Mucosa of rectum (tissue), 2 donors: ENCODE results near the gene PICALM.
"Not testable (repeated sequence)": the region's sequence is repeated elsewhere in the genome, so short reads cannot be mapped to it uniquely, and the experiment has no call there.

ENCODE experiments used
- H3K27ac ChIP-seq, 2 donors: one replicate each; pipeline ENCODE4 v1.7.0; 2013; ENCODE audit warnings: inconsistent platforms in 2 of 2, low read depth in 2 of 2, low read length in 2 of 2
- H3K27me3 ChIP-seq, 2 donors: one replicate each; pipeline ENCODE4 v1.7.0; 2013; ENCODE audit warnings: low read length in 2 of 2; ENCODE audit not compliant: control insufficient read depth in 2 of 2, insufficient read depth in 2 of 2
- H3K36me3 ChIP-seq, 2 donors: one replicate each; pipeline ENCODE4 v1.7.0; 2013; ENCODE audit warnings: low read length in 2 of 2; ENCODE audit not compliant: control insufficient read depth in 2 of 2, insufficient read depth in 2 of 2
- H3K4me1 ChIP-seq, 2 donors: one replicate each; pipeline ENCODE4 v1.7.0; 2013; ENCODE audit warnings: low read length in 2 of 2, mild to moderate bottlenecking in 1 of 2; ENCODE audit not compliant: control insufficient read depth in 2 of 2, insufficient read depth in 2 of 2
- H3K4me3 ChIP-seq, 2 donors: one replicate each; pipeline ENCODE4 v1.7.0; 2013; ENCODE audit warnings: low read length in 2 of 2
- H3K9ac ChIP-seq, 2 donors: one replicate each; pipeline ENCODE4 v1.7.0; 2013; ENCODE audit warnings: low read length in 2 of 2, low read depth in 1 of 2, mild to moderate bottlenecking in 1 of 2
- H3K9me3 ChIP-seq, 2 donors: one replicate each; pipeline ENCODE4 v1.7.0; 2013; ENCODE audit warnings: low read length in 2 of 2; ENCODE audit not compliant: control insufficient read depth in 2 of 2
- donor health status: healthy.
- donor health status: Normal muscosa, but diverticular disease.

Gene PICALM

GRCh38 chr11:85961130-85961529 is 107.8 kb downstream of the PICALM start:
- H3K27ac ChIP-seq = no peak overlapping the region
- H3K36me3 ChIP-seq = peaks cover 42 to 45% of the 10 kb centered on the region in 2 donors
- no peaks in the 10 kb centered on the region for H3K9me3 ChIP-seq
- no peaks in the 10 kb centered on the region for H3K27me3 ChIP-seq
- H3K4me1 ChIP-seq = peaks cover 0 to 4% of the 10 kb centered on the region in 2 donors
- H3K9ac ChIP-seq = no peak overlapping the region
- H3K4me3 ChIP-seq = no peak overlapping the region

- H3K4me3 ChIP-seq = no peak overlapping the region
- no peaks in the 10 kb centered on the region for H3K27me3 ChIP-seq
- H3K9ac ChIP-seq = no peak overlapping the region
- H3K9me3 ChIP-seq = no peaks in the 10 kb centered on the region
- no peak overlapping the region for H3K27ac ChIP-seq
- H3K36me3 ChIP-seq = peaks cover 44 to 49% of the 10 kb centered on the region in 2 donors
- H3K4me1 ChIP-seq = peaks cover 0 to 4% of the 10 kb centered on the region in 2 donors
Observed at GRCh38 chr11:85960678-85961077, 108.2 kb downstream of the PICALM start.

- Histone ChIP-seq H3K4me3 (no peak overlapping the region), H3K9me3 (no peaks in the 10 kb centered on the region), H3K36me3 (peaks cover 25 to 27% of the 10 kb centered on the region in 2 donors), H3K27ac (no peak overlapping the region), H3K4me1 (peaks cover 0 to 4% of the 10 kb centered on the region in 2 donors), H3K9ac (no peak overlapping the region), H3K27me3 (no peaks in the 10 kb centered on the region)
Observed at GRCh38 chr11:85955531-85955930, 113.4 kb downstream of the PICALM start.

- Histone ChIP-seq H3K36me3 (peaks cover 19 to 23% of the 10 kb centered on the region in 2 donors), H3K27ac (no peak overlapping the region), H3K27me3 (no peaks in the 10 kb centered on the region), H3K9ac (no peak overlapping the region), H3K9me3 (no peaks in the 10 kb centered on the region), H3K4me3 (no peak overlapping the region), H3K4me1 (peaks cover 0 to 4% of the 10 kb centered on the region in 2 donors)
Observed at GRCh38 chr11:85953491-85954143, 115.3 kb downstream of the PICALM start.

GRCh38 chr11:85952108-85952485 is 116.8 kb downstream of the PICALM start:
- not testable (repeated sequence) for H3K9me3 ChIP-seq, H3K27ac ChIP-seq, H3K27me3 ChIP-seq, H3K4me3 ChIP-seq, H3K4me1 ChIP-seq, H3K9ac ChIP-seq
- H3K36me3 ChIP-seq = peaks cover 12 to 17% of the 10 kb centered on the region in 2 donors

- Histone ChIP-seq H3K4me3 (no peak overlapping the region), H3K4me1 (peaks cover 0 to 10% of the 10 kb centered on the region in 2 donors), H3K9me3 (no peaks in the 10 kb centered on the region)
Observed at GRCh38 chr11:85951428-85952107, 117.3 kb downstream of the PICALM start.

GRCh38 chr11:85951049-85951405 is 117.9 kb downstream of the PICALM start:
- H3K9me3 ChIP-seq = no peaks in the 10 kb centered on the region
- H3K27me3 ChIP-seq = no peaks in the 10 kb centered on the region
- no peak overlapping the region for H3K27ac ChIP-seq
- H3K9ac ChIP-seq = no peak overlapping the region
- no peak overlapping the region for H3K4me3 ChIP-seq
- peaks cover 2 to 9% of the 10 kb centered on the region in 2 donors for H3K36me3 ChIP-seq
- H3K4me1 ChIP-seq = peaks cover 0 to 10% of the 10 kb centered on the region in 2 donors

More at GRCh38 chr11:85951428-85952107, 117.3 kb downstream of the PICALM start:
- Histone ChIP-seq H3K9ac (no peak overlapping the region), H3K27me3 (no peaks in the 10 kb centered on the region), H3K27ac (no peak overlapping the region), H3K36me3 (peaks cover 7 to 13% of the 10 kb centered on the region in 2 donors)

GRCh38 chr11:85950317-85951048 is 118.4 kb downstream of the PICALM start:
- no peak overlapping the region for H3K27ac ChIP-seq
- H3K27me3 ChIP-seq = no peaks in the 10 kb centered on the region
- H3K4me3 ChIP-seq = no peak overlapping the region
- H3K9ac ChIP-seq = no peak overlapping the region
- peaks cover 0 to 5% of the 10 kb centered on the region in 2 donors for H3K36me3 ChIP-seq
- peaks cover 0 to 10% of the 10 kb centered on the region in 2 donors for H3K4me1 ChIP-seq
- no peaks in the 10 kb centered on the region for H3K9me3 ChIP-seq

- H3K9me3 ChIP-seq = no peaks in the 10 kb centered on the region
- H3K27ac ChIP-seq = no peak overlapping the region
- H3K9ac ChIP-seq = no peak overlapping the region
- no peak overlapping the region for H3K4me3 ChIP-seq
- no peaks in the 10 kb centered on the region for H3K27me3 ChIP-seq
- H3K4me1 ChIP-seq = peaks cover 0 to 10% of the 10 kb centered on the region in 2 donors
- no peaks in the 10 kb centered on the region for H3K36me3 ChIP-seq
Observed at GRCh38 chr11:85949798-85950197, 119.1 kb downstream of the PICALM start.

GRCh38 chr11:85948884-85949283 is 120.0 kb downstream of the PICALM start:
- no peak overlapping the region for H3K27ac ChIP-seq
- H3K4me1 ChIP-seq = peaks cover 0 to 10% of the 10 kb centered on the region in 2 donors
- no peaks in the 10 kb centered on the region for H3K36me3 ChIP-seq
- no peaks in the 10 kb centered on the region for H3K9me3 ChIP-seq
- H3K27me3 ChIP-seq = no peaks in the 10 kb centered on the region
- no peak overlapping the region for H3K9ac ChIP-seq
- no peak overlapping the region for H3K4me3 ChIP-seq
